Gastrocnemius medialis (tissue), 4 donors: Measurements from ENCODE around the gene IKBIP. TPM values are rescaled to one million over a fixed set of nuclear protein-coding genes. Genes with fewer than 3 reads are reported as not detected.
"Not testable (repeated sequence)": the region's sequence is repeated elsewhere in the genome, so short reads cannot be mapped to it uniquely, and the experiment has no call there.

Source experiments
- ATAC-seq, 2 donors: fragments of 150-250 bp; one replicate each; pipeline ENCODE4 v1.9.1; 2016
- DNase-seq, 2 donors: peaks; one replicate each; pipeline ENCODE4 v3.0.0-alpha.2; 2019
- H3K27ac ChIP-seq, 4 donors: fragments of 200-600 bp; sonication (generic); 1 replicate in 1 of 4; 2 replicates in 3 of 4; pipeline ENCODE4 v1.5.1; 2016 to 2018; ENCODE audit warnings: mild to moderate bottlenecking in 2 of 4, moderate library complexity in 1 of 4
- H3K27me3 ChIP-seq, 3 donors: fragments of 200-600 bp; sonication (generic) in 2 of 3; 1 replicate in 1 of 3; 2 replicates in 2 of 3; pipeline versions ENCODE4 v1.5.1 to v1.6.0; 2016 to 2019; ENCODE audit warnings: mild to moderate bottlenecking in 1 of 3, moderate library complexity in 1 of 3
- H3K36me3 ChIP-seq, 2 donors: fragments of 200-600 bp; sonication (generic) in 1 of 2; one replicate each; pipeline ENCODE4 v1.5.1; 2017 to 2018
- H3K4me1 ChIP-seq, 2 donors: fragments of 200-600 bp; sonication (generic) in 1 of 2; one replicate each; pipeline ENCODE4 v1.5.1; 2016 to 2017; ENCODE audit warnings: mild to moderate bottlenecking in 2 of 2
- H3K4me3 ChIP-seq, 4 donors: fragments of 200-600 bp; sonication (generic) in 3 of 4; 1 replicate in 1 of 4; 2 replicates in 3 of 4; pipeline ENCODE4 v1.5.1; 2016 to 2019; ENCODE audit warnings: mild to moderate bottlenecking in 2 of 4
- H3K9me3 ChIP-seq, 3 donors: fragments of 200-600 bp; sonication (generic) in 2 of 3; 1 replicate in 1 of 3; 2 replicates in 2 of 3; pipeline ENCODE4 v1.5.1; 2016 to 2019
- POLR2A ChIP-seq, 2 donors: fragments of 450-650 bp; IDR thresholded peaks; one replicate each; pipeline ENCODE4 v1.6.1; 2017; ENCODE audit warnings: antibody characterized with exemption in 2 of 2, mild to moderate bottlenecking in 2 of 2, moderate library complexity in 2 of 2
- in situ Hi-C, 4 donors: fragments of 200-750 bp; cut with MboI; loops; one replicate each; pipeline versions ENCODE4 v1.15.0 to v1.8.0; 2017; ENCODE audit warnings: low sequenced_read_pairs in 4 of 4
- intact Hi-C: fragments of 100-400 bp; cut with DNase I; formaldehyde crosslinking; loops from one replicate; pipeline ENCODE4 v1.15.1; 2023; ENCODE audit warnings: low total_unique reads
- total RNA-seq, 4 donors: library from RNA; depleted of rRNA; stranded (reverse); fragments of >200 nt; gene quantifications; one replicate each; pipeline versions ENCODE4 v1.1.0 to v1.2.3, GENCODE V29; 2016
- TF ChIP-seq, protein P1 (sequence below), 5 experiments: fragments of 450-650 bp in 3 of 5; fragments of 200-600 bp in 2 of 5; sonication (generic) in 2 of 5; IDR thresholded peaks in 4 of 5; conservative IDR thresholded peaks in 1 of 5; 1 replicate in 4 of 5; 2 replicates in 1 of 5; pipeline ENCODE4 v1.5.1; 2016 to 2019; ENCODE audit warnings: antibody characterized with exemption in 5 of 5, mild to moderate bottlenecking in 3 of 5, moderate library complexity in 3 of 5

IKBIP gene
- total RNA-seq, 4 donors from 2014 or later: 0.78 to 3.7 (median 2.9) TPM

DNA sequence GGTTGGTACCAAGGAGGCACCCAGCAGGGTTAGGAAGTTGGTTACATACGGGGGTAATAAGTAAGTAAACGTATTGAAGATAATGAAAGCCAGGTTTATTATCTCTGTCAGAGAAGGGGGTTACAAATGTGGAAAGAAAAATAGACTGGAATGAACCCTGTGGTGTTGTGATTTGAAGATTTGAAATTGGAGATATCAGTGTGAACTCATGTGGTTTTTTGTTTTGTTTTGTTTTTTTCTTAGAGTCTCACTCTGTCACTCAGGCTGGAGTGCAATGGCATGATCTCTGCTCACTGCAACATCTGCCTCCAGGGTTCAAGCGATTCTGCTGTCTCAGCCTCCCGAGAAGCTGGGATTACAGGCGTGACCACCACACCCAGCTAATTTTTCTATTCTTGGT lies 65.2 kb downstream of the IKBIP start:
- intact Hi-C loops: no loop called here
- no peak for TF ChIP-seq POLR2A (IDR thresholded peaks at IDR 0.05)
- TF ChIP-seq, protein P1, sequence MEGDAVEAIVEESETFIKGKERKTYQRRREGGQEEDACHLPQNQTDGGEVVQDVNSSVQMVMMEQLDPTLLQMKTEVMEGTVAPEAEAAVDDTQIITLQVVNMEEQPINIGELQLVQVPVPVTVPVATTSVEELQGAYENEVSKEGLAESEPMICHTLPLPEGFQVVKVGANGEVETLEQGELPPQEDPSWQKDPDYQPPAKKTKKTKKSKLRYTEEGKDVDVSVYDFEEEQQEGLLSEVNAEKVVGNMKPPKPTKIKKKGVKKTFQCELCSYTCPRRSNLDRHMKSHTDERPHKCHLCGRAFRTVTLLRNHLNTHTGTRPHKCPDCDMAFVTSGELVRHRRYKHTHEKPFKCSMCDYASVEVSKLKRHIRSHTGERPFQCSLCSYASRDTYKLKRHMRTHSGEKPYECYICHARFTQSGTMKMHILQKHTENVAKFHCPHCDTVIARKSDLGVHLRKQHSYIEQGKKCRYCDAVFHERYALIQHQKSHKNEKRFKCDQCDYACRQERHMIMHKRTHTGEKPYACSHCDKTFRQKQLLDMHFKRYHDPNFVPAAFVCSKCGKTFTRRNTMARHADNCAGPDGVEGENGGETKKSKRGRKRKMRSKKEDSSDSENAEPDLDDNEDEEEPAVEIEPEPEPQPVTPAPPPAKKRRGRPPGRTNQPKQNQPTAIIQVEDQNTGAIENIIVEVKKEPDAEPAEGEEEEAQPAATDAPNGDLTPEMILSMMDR (IDR thresholded peaks at IDR 0.05 in 4 of 5, conservative IDR thresholded peaks at IDR 0.05 in 1 of 5): no peak
- in situ Hi-C loops: no loop called here
- Histone ChIP-seq H3K36me3 (no peaks in the 10 kb centered on the region), H3K27me3 (no peaks in the 10 kb centered on the region), H3K4me3 (no peak overlapping the region), H3K27ac (no peak overlapping the region), H3K9me3 (no peaks in the 10 kb centered on the region), H3K4me1 (peaks cover 0 to 1% of the 10 kb centered on the region in 2 donors)
- DNase-seq (no peak), ATAC-seq (no peak)

GRCh38 chr12:98578821-98579220 lies 65.8 kb downstream of the IKBIP start:
- H3K4me1 ChIP-seq: peaks cover 0 to 4% of the 10 kb centered on the region in 2 donors
- intact Hi-C loops: no loop called here
- H3K27ac ChIP-seq: no peak overlapping the region
- H3K4me3 ChIP-seq: no peak overlapping the region
- ATAC-seq (no peak), DNase-seq (no peak)
- no peaks in the 10 kb centered on the region for H3K36me3 ChIP-seq
- TF ChIP-seq POLR2A (IDR thresholded peaks at IDR 0.05): no peak
- TF ChIP-seq, protein P1 (IDR thresholded peaks at IDR 0.05 in 4 of 5, conservative IDR thresholded peaks at IDR 0.05 in 1 of 5): no peak
- no peaks in the 10 kb centered on the region for H3K9me3 ChIP-seq
- no peaks in the 10 kb centered on the region for H3K27me3 ChIP-seq
- in situ Hi-C loops: no loop called here

DNA sequence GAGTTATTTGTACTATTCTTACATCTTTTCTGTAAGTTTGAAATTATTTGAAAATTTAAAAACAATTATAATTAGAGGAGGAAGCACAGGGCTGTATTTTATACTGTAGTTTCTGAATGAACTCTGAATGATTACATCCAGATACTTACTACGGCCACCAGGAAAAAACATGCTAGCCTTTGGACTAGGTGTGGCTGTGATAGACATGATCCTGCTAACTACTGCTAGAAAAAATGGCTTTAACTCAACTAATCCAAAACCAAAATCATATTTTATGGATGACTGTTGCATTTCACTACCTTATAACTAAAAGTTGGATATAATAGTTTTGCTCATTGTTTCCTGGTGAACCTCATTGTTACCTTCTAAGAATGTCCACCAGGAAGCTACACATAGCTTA lies 66.2 kb downstream of the IKBIP start:
- Histone ChIP-seq H3K4me1 (peaks cover 0 to 4% of the 10 kb centered on the region in 2 donors), H3K36me3 (no peaks in the 10 kb centered on the region), H3K4me3 (no peak overlapping the region), H3K27ac (no peak overlapping the region), H3K9me3 (no peaks in the 10 kb centered on the region), H3K27me3 (no peaks in the 10 kb centered on the region)
- intact Hi-C loops (no loop called here), in situ Hi-C loops (no loop called here)
- TF ChIP-seq POLR2A (IDR thresholded peaks at IDR 0.05): no peak
- TF ChIP-seq, protein P1 (IDR thresholded peaks at IDR 0.05 in 4 of 5, conservative IDR thresholded peaks at IDR 0.05 in 1 of 5): no peak
- ATAC-seq (no peak), DNase-seq (no peak)

GRCh38 chr12:98576795-98577194 lies 67.8 kb downstream of the IKBIP start:
- H3K27me3 ChIP-seq, H3K4me1 ChIP-seq, H3K27ac ChIP-seq, H3K4me3 ChIP-seq, H3K9me3 ChIP-seq, DNase-seq, H3K36me3 ChIP-seq, ATAC-seq, intact Hi-C loops, in situ Hi-C loops: not testable (repeated sequence)

DNA sequence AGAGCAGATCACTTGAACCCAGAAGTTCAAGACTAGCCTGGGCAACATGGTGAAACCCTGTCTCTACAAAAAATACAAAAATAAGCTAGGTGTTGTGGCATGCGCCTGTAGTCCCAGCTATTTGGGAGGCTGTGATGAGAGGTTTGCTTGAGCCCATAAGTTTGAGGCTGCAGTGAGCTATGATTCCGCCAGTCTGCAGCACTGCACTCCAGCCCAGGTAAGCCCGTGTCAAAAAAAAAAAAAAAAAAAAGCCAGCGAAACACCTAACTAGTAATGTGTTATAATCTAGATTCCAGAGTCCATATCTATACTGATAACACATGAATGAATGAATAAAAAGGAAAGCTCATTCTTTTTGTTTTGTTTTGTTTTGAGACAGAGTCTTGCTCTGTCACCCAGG lies 69.6 kb downstream of the IKBIP start:
- H3K4me1 ChIP-seq: peaks cover 0 to 4% of the 10 kb centered on the region in 2 donors
- ATAC-seq: no peak
- DNase-seq: no peak
- H3K27ac ChIP-seq: no peak overlapping the region
- no peaks in the 10 kb centered on the region for H3K36me3 ChIP-seq
- TF ChIP-seq, protein P1 (IDR thresholded peaks at IDR 0.05 in 4 of 5, conservative IDR thresholded peaks at IDR 0.05 in 1 of 5): no peak
- no peaks in the 10 kb centered on the region for H3K27me3 ChIP-seq
- H3K9me3 ChIP-seq: no peaks in the 10 kb centered on the region
- intact Hi-C loops: no loop called here
- no peak overlapping the region for H3K4me3 ChIP-seq
- in situ Hi-C loops: no loop called here

Other genes starting within 250 kb of the IKBIP start
- 10 to 100 TPM; 12.2 to 16.5 (median 14.2) TPM for gene TMPO, start 129.2 kb downstream of the IKBIP start, total RNA-seq
- gene SLC25A3, start 51.1 kb downstream of the IKBIP start, total RNA-seq: 1,000 to 10,000 TPM in 2 of 4 donors, 100 to 1,000 TPM in 2; 870 to 1,994 (median 1,275) TPM
- 10 to 100 TPM in 1 of 4 donors, 1 to 10 TPM in 3; 5.8 to 11.5 (median 7.0) TPM for gene APAF1, start 502 bp upstream of the IKBIP start, total RNA-seq